Caco-2 (cell line): ENCODE measurements around the gene MARCHF9. TPM values are rescaled to one million over a fixed set of nuclear protein-coding genes. Genes with fewer than 3 reads are reported as not detected.

Experiments
- BruUV-seq: library from RNA; stranded (reverse); fragments of 400-500 nt; replicated peaks from 2 replicates; lab custom pipeline; 2021; lab: Mats Ljungman, UMichigan
- CTCF ChIA-PET: fragments of 300-600 bp; sonication (Branson Sonifier 250); formaldehyde crosslinking; loops from one replicate; lab custom pipeline; 2022; ENCODE audit warnings: antibody characterized with exemption; lab: Charles Lee
- POLR2A ChIA-PET: fragments of 300-600 bp; sonication (Branson Sonifier 250); formaldehyde crosslinking; loops from one replicate; lab custom pipeline; 2022; ENCODE audit warnings: antibody characterized with exemption; lab: Charles Lee
- DNase-seq, 2 experiments: peaks; one replicate each; pipeline versions ENCODE4 v3.0.0 to v3.0.0-alpha.2; 2020 to 2022
- H3K27me3 ChIP-seq: replicated peaks from 2 replicates; pipeline ENCODE4 v1.6.0; 2011; ENCODE audit warnings: low read length; ENCODE audit not compliant: control insufficient read depth, insufficient read depth
- H3K36me3 ChIP-seq: 2 replicates; pipeline ENCODE4 v1.5.1; 2011; ENCODE audit warnings: low read length; ENCODE audit not compliant: control insufficient read depth, insufficient read depth
- H3K4me1 ChIP-seq: fragments of 250-450 bp; sonication (Bioruptor Pico); 2 replicates; pipeline ENCODE4 v1.5.1; 2020; ENCODE audit warnings: mild to moderate bottlenecking
- H3K4me3 ChIP-seq: 2 replicates; pipeline ENCODE4 v1.5.1; 2011; ENCODE audit warnings: low read depth, mild to moderate bottlenecking, control low read depth, low read length
- H3K9me3 ChIP-seq: fragments of 250-450 bp; sonication (Bioruptor Pico); 2 replicates; pipeline ENCODE4 v1.5.1; 2020; ENCODE audit warnings: mild to moderate bottlenecking, moderate library complexity
- H3K27ac Mint-ChIP-seq: one replicate; pipeline ENCODE4 v1.8.0; 2022; ENCODE audit warnings: mixed read lengths; ENCODE audit not compliant: unreplicated experiment
- H3K27me3 Mint-ChIP-seq: one replicate; pipeline ENCODE4 v1.8.0; 2022; ENCODE audit warnings: mixed read lengths; ENCODE audit not compliant: insufficient read depth, unreplicated experiment
- H3K36me3 Mint-ChIP-seq: one replicate; pipeline ENCODE4 v1.8.0; 2022; ENCODE audit warnings: mild to moderate bottlenecking, mixed read lengths; ENCODE audit not compliant: insufficient read depth, unreplicated experiment
- H3K4me1 Mint-ChIP-seq: one replicate; pipeline ENCODE4 v1.8.0; 2022; ENCODE audit warnings: low read depth, mixed read lengths; ENCODE audit not compliant: unreplicated experiment
- H3K4me3 Mint-ChIP-seq: one replicate; pipeline ENCODE4 v1.8.0; 2022; ENCODE audit warnings: mild to moderate bottlenecking, moderate library complexity, mixed read lengths; ENCODE audit not compliant: unreplicated experiment
- H3K9me3 Mint-ChIP-seq: one replicate; pipeline ENCODE4 v1.8.0; 2022; ENCODE audit warnings: mixed read lengths; ENCODE audit not compliant: unreplicated experiment
- intact Hi-C: fragments of 100-400 bp; cut with micrococcal nuclease; formaldehyde crosslinking; loops from one replicate; pipeline ENCODE4 v1.10.0; 2022; ENCODE audit not compliant: unreplicated experiment
- total RNA-seq: library from RNA; stranded (reverse); gene quantifications from 2 replicates; pipeline ENCODE4 v1.2.3, GENCODE V29; 2022
- TF ChIP-seq, protein P1 (sequence below), 2 experiments: fragments of 200-600 bp in 1 of 2; IDR thresholded peaks; 1 replicate in 1 of 2; 2 replicates in 1 of 2; pipeline versions ENCODE4 v1.5.1 to v1.8.0; 2011 to 2022; ENCODE audit warnings: antibody characterized with exemption in 1 of 2, control low read depth in 1 of 2, inconsistent platforms in 1 of 2, low read depth in 1 of 2, low read length in 1 of 2, mild to moderate bottlenecking in 1 of 2, moderate library complexity in 1 of 2; ENCODE audit not compliant: insufficient read depth in 1 of 2, severe bottlenecking in 1 of 2, unreplicated experiment in 1 of 2

Gene MARCHF9
- total RNA-seq, 1 experiment from 2014 or later: 11.0 TPM

DNA sequence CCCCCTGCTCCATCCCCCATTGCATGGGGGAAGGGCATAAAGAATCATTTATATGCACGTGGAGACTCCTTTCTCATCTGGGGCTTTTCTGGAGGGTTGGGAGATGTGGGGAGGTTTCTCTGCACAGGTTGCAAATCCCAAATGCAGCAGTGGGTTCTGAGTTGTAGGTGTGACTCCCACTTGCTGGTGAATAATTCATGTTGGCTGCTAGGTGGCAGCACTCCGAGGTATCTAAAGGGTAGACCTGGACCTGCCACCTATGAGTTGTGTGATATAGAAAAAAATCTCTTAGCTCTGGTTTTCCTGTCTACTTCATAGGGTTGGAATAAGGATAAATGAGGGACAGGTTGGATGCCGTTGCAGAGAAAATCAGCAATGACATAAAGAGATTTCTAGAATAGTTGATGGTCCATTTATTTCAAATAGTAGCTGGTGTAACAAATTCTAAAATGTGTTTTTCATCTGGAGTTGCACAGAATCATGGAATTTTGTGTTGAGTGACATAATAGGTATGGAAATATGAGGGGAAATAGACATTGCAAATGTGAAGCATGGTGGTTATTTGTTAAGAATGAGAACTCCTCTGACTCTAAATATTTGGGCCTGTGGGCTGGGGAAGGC, 4.6 kb downstream of the MARCHF9 start:
- no peaks in the 10 kb centered on the region for H3K27me3 Mint-ChIP-seq
- peaks cover 12% of the 10 kb centered on the region for H3K4me1 Mint-ChIP-seq
- no TSS peak for BruUV-seq

DNA sequence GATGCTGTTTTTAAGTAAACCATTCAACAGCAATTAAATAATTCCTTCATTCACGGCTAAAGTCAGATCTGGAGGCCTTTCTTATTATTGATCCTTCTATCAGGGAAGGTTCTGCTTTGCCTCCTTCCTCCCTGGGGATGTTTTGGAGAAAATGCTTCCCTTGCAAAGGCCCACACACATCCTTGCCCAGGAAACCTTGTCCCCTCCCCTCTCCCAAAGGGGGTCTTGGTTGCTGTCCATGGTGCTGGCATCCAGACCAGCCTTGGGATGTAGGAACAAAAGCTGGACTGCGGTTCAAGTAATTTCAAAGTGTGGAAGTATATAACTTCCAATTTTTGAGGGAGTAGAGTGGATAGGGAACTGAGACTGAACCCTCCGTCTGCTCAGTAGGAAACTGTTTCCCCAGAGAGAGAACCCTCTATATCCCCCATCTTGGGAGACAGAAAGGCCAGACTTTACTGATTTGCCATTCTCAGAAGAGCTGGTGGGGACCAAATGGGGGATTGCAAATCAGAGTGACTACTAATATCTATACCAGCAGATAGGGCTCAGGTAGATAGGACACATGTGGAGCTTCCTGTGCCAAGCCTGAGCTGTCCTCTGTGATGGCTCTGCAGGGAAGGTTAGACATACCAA, 5.6 kb downstream of the MARCHF9 start:
- intact Hi-C loops: no loop called here
- H3K9me3 Mint-ChIP-seq: no peaks in the 10 kb centered on the region
- no peak overlapping the region for H3K4me3 Mint-ChIP-seq
- 0 out of 2 replicates have a peak, but pooled peaks cover 7% of the 10 kb centered on the region for H3K4me1 ChIP-seq
- H3K27ac Mint-ChIP-seq: no peak overlapping the region
- BruUV-seq: no TSS peak
- ChIA-PET CTCF (interaction anchor here (1.0 kb wide), 1 partner anchor 12 kb away, joined by 6 read pairs; the partner anchor contains the start of genes EEF1AKMT3 and METTL1), POLR2A (no interaction called here)
- no peak for DNase-seq
- no peaks in the 10 kb centered on the region for H3K9me3 ChIP-seq
- no peaks in the 10 kb centered on the region for H3K36me3 Mint-ChIP-seq
- H3K27me3 ChIP-seq: no peaks in the 10 kb centered on the region
- no peaks in the 10 kb centered on the region for H3K27me3 Mint-ChIP-seq
- no peaks in the 10 kb centered on the region for H3K36me3 ChIP-seq
- H3K4me3 ChIP-seq: no peak overlapping the region
- peaks cover 7% of the 10 kb centered on the region for H3K4me1 Mint-ChIP-seq
- TF ChIP-seq, protein P1, sequence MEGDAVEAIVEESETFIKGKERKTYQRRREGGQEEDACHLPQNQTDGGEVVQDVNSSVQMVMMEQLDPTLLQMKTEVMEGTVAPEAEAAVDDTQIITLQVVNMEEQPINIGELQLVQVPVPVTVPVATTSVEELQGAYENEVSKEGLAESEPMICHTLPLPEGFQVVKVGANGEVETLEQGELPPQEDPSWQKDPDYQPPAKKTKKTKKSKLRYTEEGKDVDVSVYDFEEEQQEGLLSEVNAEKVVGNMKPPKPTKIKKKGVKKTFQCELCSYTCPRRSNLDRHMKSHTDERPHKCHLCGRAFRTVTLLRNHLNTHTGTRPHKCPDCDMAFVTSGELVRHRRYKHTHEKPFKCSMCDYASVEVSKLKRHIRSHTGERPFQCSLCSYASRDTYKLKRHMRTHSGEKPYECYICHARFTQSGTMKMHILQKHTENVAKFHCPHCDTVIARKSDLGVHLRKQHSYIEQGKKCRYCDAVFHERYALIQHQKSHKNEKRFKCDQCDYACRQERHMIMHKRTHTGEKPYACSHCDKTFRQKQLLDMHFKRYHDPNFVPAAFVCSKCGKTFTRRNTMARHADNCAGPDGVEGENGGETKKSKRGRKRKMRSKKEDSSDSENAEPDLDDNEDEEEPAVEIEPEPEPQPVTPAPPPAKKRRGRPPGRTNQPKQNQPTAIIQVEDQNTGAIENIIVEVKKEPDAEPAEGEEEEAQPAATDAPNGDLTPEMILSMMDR (IDR thresholded peaks at IDR 0.05; ENCODE audit: insufficient read depth in 1 of 2, low read depth in 1 of 2, low read length in 1 of 2, severe bottlenecking in 1 of 2, unreplicated experiment in 1 of 2): no peak

More for the DNA sequence above, 4.6 kb downstream of the MARCHF9 start:
- Mint-ChIP-seq H3K36me3 (peaks cover 2% of the 10 kb centered on the region), H3K9me3 (no peaks in the 10 kb centered on the region), H3K27ac (no peak overlapping the region), H3K4me3 (no peak overlapping the region)
- TF ChIP-seq, protein P1 (IDR thresholded peaks at IDR 0.05; ENCODE audit: insufficient read depth in 1 of 2, low read depth in 1 of 2, low read length in 1 of 2, severe bottlenecking in 1 of 2, unreplicated experiment in 1 of 2): peak; percentile 39 to 61
- Histone ChIP-seq H3K36me3 (no peaks in the 10 kb centered on the region), H3K4me1 (0 out of 2 replicates have a peak, but pooled peaks cover 8% of the 10 kb centered on the region), H3K4me3 (no peak overlapping the region), H3K9me3 (no peaks in the 10 kb centered on the region), H3K27me3 (no peaks in the 10 kb centered on the region)
- intact Hi-C loops: no loop called here
- POLR2A ChIA-PET: interaction anchor here (0.8 kb wide), 1 partner anchor 182 kb away, joined by 3 read pairs; the partner anchor contains the start of gene ATP23
- CTCF ChIA-PET: interaction anchor here (0.7 to 1.2 kb wide), 6 partner anchors 13 to 138 kb away, joined by 3 to 9 read pairs (median 6); partner anchors contain the start of genes EEF1AKMT3, METTL1 and TSPAN31
- DNase-seq: peak in 1 of 2 experiments; percentile 38

DNA sequence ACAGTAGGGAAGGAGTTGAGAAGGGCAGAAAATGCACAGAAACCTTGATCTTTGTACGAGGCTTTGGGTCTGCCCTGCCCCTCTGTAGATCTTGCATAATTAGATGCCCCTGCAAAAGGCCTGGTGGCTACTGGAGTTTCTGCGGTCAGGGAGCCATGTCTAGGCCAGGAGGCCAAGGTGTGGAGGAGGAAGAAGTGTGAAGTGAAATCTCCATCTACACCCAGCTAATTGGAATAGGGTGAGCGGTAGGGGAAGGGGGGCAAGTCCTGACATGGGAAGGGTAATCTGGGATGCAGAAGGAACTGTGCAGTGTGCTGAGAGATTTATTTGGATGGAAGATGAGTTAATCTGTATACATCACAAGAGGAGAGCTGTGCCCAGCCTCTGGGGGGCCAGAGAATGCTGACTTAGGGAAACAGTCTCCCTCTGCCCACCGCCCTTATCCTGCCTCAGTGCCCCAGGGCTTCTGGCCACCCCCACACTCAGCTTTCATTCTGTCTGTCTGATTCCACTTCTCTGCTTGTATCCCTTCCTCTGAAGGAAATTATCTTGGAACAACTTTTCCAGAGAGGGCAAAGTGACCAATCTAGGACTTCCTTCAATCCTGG, 6.6 kb downstream of the MARCHF9 start:
- intact Hi-C loops: no loop called here
- no peaks in the 10 kb centered on the region for H3K9me3 ChIP-seq
- H3K27me3 ChIP-seq: no peaks in the 10 kb centered on the region
- Mint-ChIP-seq H3K4me3 (no peak overlapping the region), H3K4me1 (peaks cover 7% of the 10 kb centered on the region), H3K27me3 (no peaks in the 10 kb centered on the region), H3K9me3 (no peaks in the 10 kb centered on the region), H3K36me3 (peaks cover 3% of the 10 kb centered on the region), H3K27ac (no peak overlapping the region)
- no peaks in the 10 kb centered on the region for H3K36me3 ChIP-seq
- POLR2A ChIA-PET: interaction anchor here (0.5 kb wide), 1 partner anchor 29 kb away, joined by 4 read pairs; no protein-coding TSS in a partner anchor
- no TSS peak for BruUV-seq
- TF ChIP-seq, protein P1 (IDR thresholded peaks at IDR 0.05; ENCODE audit: insufficient read depth in 1 of 2, low read depth in 1 of 2, low read length in 1 of 2, severe bottlenecking in 1 of 2, unreplicated experiment in 1 of 2): no peak
- no peak for DNase-seq
- H3K4me3 ChIP-seq: no peak overlapping the region
- H3K4me1 ChIP-seq: 0 out of 2 replicates have a peak, but pooled peaks cover 1% of the 10 kb centered on the region
- CTCF ChIA-PET: no interaction called here
